Activated CD4-positive, CD25-positive, alpha-beta regulatory T cell treated with anti-CD3 and anti-CD28 coated beads, Interleukin-2, amount 50 U/mL, for 24 hours (primary cell): ENCODE measurements around the gene TLE1.

Experiments
- ATAC-seq, 2 donors: fragments of 150-1000 bp; cut with Tn5 transposase; one replicate each; pipeline ENCODE4 v1.10.0; 2021; ENCODE audit warnings: mild to moderate bottlenecking in 1 of 2, moderate library complexity in 1 of 2

The TLE1 gene

GRCh38 chr9:81542118-81542889, 147.0 kb downstream of the TLE1 start:
- no peak for ATAC-seq

- no peak for ATAC-seq
Measured at GRCh38 chr9:81540142-81540710, 149.1 kb downstream of the TLE1 start.

- no peak for ATAC-seq
Measured at GRCh38 chr9:81539317-81539716, 150.0 kb downstream of the TLE1 start.

DNA sequence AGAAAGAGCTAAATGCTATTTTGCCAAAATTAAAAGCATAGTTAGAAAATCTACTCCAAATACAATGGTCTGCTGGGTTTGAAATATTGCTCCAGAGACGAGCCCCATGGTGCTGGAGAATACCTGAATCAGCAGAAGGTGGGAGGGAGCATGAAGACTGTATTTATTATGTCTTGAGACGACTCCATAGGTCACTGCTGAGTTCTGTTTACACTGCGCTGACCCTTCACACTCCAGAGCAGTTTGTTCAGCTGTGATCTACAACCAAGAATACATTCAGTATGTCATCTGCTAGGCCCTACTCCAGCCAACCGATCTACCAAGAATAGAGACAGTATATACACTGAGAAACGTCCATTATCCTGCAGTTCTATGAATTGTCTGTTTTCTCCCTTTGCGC, 150.5 kb downstream of the TLE1 start:
- ATAC-seq = no peak

DNA sequence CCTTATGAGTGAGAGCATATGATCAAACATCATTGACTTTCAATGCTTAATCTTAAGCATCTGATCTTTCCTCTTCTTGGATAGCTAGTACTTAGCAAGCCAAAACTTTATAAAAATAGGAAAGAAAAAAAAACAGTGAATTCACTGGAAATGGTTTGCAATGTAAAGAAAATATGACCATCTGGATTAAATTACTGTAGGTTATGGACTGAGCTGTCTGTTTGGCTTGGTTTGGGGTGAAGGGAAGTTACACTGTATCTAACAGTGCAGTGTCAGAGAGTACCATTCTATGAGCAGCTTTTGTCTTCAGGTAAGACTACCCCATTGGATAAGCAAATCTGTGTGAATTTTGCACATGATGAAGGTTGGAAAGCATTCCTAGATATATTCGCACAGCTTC, 151.4 kb downstream of the TLE1 start:
- ATAC-seq = no peak

GRCh38 chr9:81536242-81537025, 152.9 kb downstream of the TLE1 start:
- ATAC-seq = no peak

- ATAC-seq = no peak
Measured at GRCh38 chr9:81535542-81536241, 153.7 kb downstream of the TLE1 start.

DNA sequence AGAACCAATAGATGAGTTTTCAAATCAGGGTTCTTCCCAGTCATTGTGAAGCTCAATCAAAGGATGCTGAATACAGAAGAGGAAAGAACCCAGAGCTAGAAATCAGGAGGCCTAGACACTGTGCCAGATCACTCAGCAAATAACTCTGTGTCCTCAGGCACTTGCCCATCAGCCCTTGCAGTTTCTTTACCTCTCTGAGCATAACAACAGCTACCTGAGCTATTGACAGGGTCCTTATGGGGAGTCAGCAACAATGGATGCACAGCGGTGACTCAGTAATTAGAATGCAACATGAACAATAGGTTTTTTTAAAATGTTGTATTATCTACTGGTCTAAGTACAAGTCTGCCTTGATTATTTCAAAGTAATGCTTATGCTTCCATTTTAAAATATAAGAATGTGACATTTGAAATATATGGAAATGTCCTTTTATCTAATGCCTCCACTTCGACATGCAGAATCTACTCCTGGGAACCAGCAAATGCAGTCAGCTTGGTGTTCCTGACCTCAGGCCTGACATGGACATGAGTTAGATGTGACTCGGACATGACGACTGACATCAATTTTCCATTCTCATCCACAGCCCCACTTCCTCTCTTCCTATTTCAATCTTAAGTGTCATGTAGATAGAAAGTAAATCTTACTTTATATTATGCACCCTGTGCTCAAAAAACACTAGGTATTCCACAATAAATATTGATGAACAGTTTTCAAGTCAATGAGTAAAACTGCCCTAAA, 155.0 kb downstream of the TLE1 start:
- no peak for ATAC-seq
